SK-N-SH (cell line): ENCODE measurements around the gene PRR15. TPM values are rescaled to one million over a fixed set of nuclear protein-coding genes. Genes with fewer than 3 reads are reported as not detected.

Experiments
- CTCF ChIA-PET: fragments of 300-600, 350-600 bp; formaldehyde crosslinking; extraction: SDS; loops from one replicate; lab custom pipeline; 2021; lab: Yijun Ruan, JAX
- POLR2A ChIA-PET: fragments of 350-600 bp; sonication (Branson Sonifier 250); formaldehyde crosslinking; extraction: SDS; loops from one replicate; lab custom pipeline; 2020; ENCODE audit warnings: antibody characterized with exemption, inconsistent platforms; lab: Yijun Ruan, JAX
- DNase-seq: peaks from one replicate; pipeline ENCODE4 v3.0.0; 2012
- H2AFZ ChIP-seq: fragments of 200-600 bp; sonication (generic); 2 replicates; pipeline ENCODE4 v1.8.1; 2016; ENCODE audit warnings: antibody characterized with exemption, mild to moderate bottlenecking, low read depth
- H3F3A ChIP-seq: fragments of 200-600 bp; sonication (generic); replicated peaks from 2 replicates; pipeline ENCODE3; 2016; ENCODE audit warnings: antibody characterized with exemption, mild to moderate bottlenecking; ENCODE audit not compliant: insufficient read depth
- H3K27ac ChIP-seq, 2 experiments: fragments of 200-500 bp in 1 of 2; fragments of 200-600 bp in 1 of 2; sonication (Bioruptor generic) in 1 of 2; sonication (generic), shearing (Covaris generic) in 1 of 2; 2 replicates each; pipeline versions ENCODE4 v1.5.1 to v1.6.1; 2014 to 2016; ENCODE audit warnings: low read depth in 2 of 2, inconsistent platforms in 1 of 2, low read length in 1 of 2, mild to moderate bottlenecking in 1 of 2, mixed read lengths in 1 of 2
- H3K27me3 ChIP-seq: fragments of 200-600 bp; sonication (generic), shearing (Covaris generic); 2 replicates; pipeline ENCODE4 v1.6.1; 2016; ENCODE audit warnings: mixed run types; ENCODE audit not compliant: insufficient read depth
- H3K36me3 ChIP-seq, 2 experiments: fragments of 200-500 bp in 1 of 2; fragments of 200-600 bp in 1 of 2; sonication (Bioruptor generic) in 1 of 2; sonication (generic) in 1 of 2; replicated peaks in 1 of 2; 2 replicates each; pipeline versions ENCODE3 to v1.5.1; 2014 to 2016; ENCODE audit warnings: low read length in 1 of 2, mild to moderate bottlenecking in 1 of 2; ENCODE audit not compliant: insufficient read depth in 2 of 2, control insufficient read depth in 1 of 2
- H3K4me1 ChIP-seq, 2 experiments: fragments of 200-500 bp in 1 of 2; fragments of 200-600 bp in 1 of 2; sonication (Bioruptor generic) in 1 of 2; sonication (generic), shearing (Covaris generic) in 1 of 2; 2 replicates each; pipeline versions ENCODE4 v1.5.1 to v1.6.1; 2014 to 2016; ENCODE audit warnings: low read depth in 1 of 2, low read length in 1 of 2, mixed run types in 1 of 2; ENCODE audit not compliant: insufficient read depth in 2 of 2, control insufficient read depth in 1 of 2
- H3K4me2 ChIP-seq: fragments of 200-600 bp; sonication (generic), shearing (Covaris generic); 2 replicates; pipeline ENCODE4 v1.6.1; 2017; ENCODE audit warnings: mixed run types
- H3K4me3 ChIP-seq, 2 experiments: fragments of 200-500 bp in 1 of 2; fragments of 200-600 bp in 1 of 2; sonication (Bioruptor generic) in 1 of 2; sonication (generic), shearing (Covaris generic) in 1 of 2; 2 replicates each; pipeline versions ENCODE4 v1.5.1 to v1.8.1; 2014 to 2016; ENCODE audit warnings: low read depth in 2 of 2, inconsistent platforms in 1 of 2, low read length in 1 of 2, mild to moderate bottlenecking in 1 of 2, mixed read lengths in 1 of 2, moderate library complexity in 1 of 2
- H3K79me2 ChIP-seq: fragments of 200-600 bp; sonication (generic); 2 replicates; pipeline ENCODE4 v1.8.1; 2017; ENCODE audit warnings: mild to moderate bottlenecking; ENCODE audit not compliant: insufficient read depth
- H3K9ac ChIP-seq: fragments of 200-600 bp; sonication (generic); 2 replicates; pipeline ENCODE4 v1.6.1; 2017; ENCODE audit warnings: mixed run types
- H3K9me2 ChIP-seq: fragments of 200-600 bp; sonication (generic); 2 replicates; pipeline ENCODE4 v1.6.1; 2017; ENCODE audit warnings: mixed run types
- H3K9me3 ChIP-seq: fragments of 200-600 bp; sonication (generic); 2 replicates; pipeline ENCODE4 v1.6.1; 2017; ENCODE audit warnings: mixed run types, mild to moderate bottlenecking, moderate library complexity
- H4K20me1 ChIP-seq: fragments of 200-600 bp; sonication (generic); 2 replicates; pipeline ENCODE4 v1.6.1; 2017; ENCODE audit warnings: mild to moderate bottlenecking, mixed run types; ENCODE audit not compliant: insufficient read depth
- CHD2 ChIP-seq: fragments of 150-350 bp; IDR thresholded peaks from 2 replicates; pipeline ENCODE4 v1.6.1; 2018; ENCODE audit warnings: low read length; ENCODE audit not compliant: partially characterized antibody
- ELF1 ChIP-seq: IDR thresholded peaks from 2 replicates; pipeline ENCODE4 v1.4.0; 2012
- EP300 ChIP-seq, 2 experiments: IDR thresholded peaks; 2 replicates each; pipeline versions ENCODE4 v1.4.0 to v1.6.1; 2012; ENCODE audit warnings: borderline replicate concordance in 1 of 2, low read depth in 1 of 2, low read length in 1 of 2
- FOXM1 ChIP-seq: IDR thresholded peaks from 2 replicates; pipeline ENCODE4 v1.4.0; 2012; ENCODE audit warnings: low read depth, mild to moderate bottlenecking
- GATA2 ChIP-seq: sonication (generic); formaldehyde crosslinking; IDR thresholded peaks from 2 replicates; pipeline ENCODE4 v1.5.0; 2020; ENCODE audit warnings: mild to moderate bottlenecking, missing genetic modification reagents
- JUND ChIP-seq: IDR thresholded peaks from 2 replicates; pipeline ENCODE4 v1.4.0; 2012
- MAX ChIP-seq: IDR thresholded peaks from 2 replicates; pipeline ENCODE4 v1.4.0; 2012; ENCODE audit warnings: low read depth
- MEF2A ChIP-seq: IDR thresholded peaks from 2 replicates; pipeline ENCODE4 v1.4.0; 2012; ENCODE audit warnings: low read depth, borderline replicate concordance
- MXI1 ChIP-seq: IDR thresholded peaks from 2 replicates; pipeline ENCODE4 v1.6.1; 2012; ENCODE audit warnings: mild to moderate bottlenecking, low read depth, low read length, improper control_type of control experiment
- NFIC ChIP-seq: IDR thresholded peaks from 2 replicates; pipeline ENCODE4 v1.4.0; 2012; ENCODE audit warnings: borderline replicate concordance
- RAD21 ChIP-seq: IDR thresholded peaks from 2 replicates; pipeline ENCODE4 v1.6.1; 2012; ENCODE audit warnings: mild to moderate bottlenecking, low read length
- RFX5 ChIP-seq: IDR thresholded peaks from 2 replicates; pipeline ENCODE4 v1.6.1; 2012; ENCODE audit warnings: mild to moderate bottlenecking, improper control_type of control experiment, low read length
- SIN3A ChIP-seq: IDR thresholded peaks from 2 replicates; pipeline ENCODE4 v1.6.1; 2012; ENCODE audit warnings: low read depth, mild to moderate bottlenecking, low read length, moderate library complexity, borderline replicate concordance
- SMC3 ChIP-seq: IDR thresholded peaks from 2 replicates; pipeline ENCODE4 v1.6.1; 2012; ENCODE audit warnings: low read depth, low read length, improper control_type of control experiment
- TCF12 ChIP-seq: IDR thresholded peaks from 2 replicates; pipeline ENCODE4 v1.4.0; 2012
- TEAD4 ChIP-seq: IDR thresholded peaks from 2 replicates; pipeline ENCODE4 v1.4.0; 2012; ENCODE audit warnings: mild to moderate bottlenecking, borderline replicate concordance; ENCODE audit not compliant: insufficient read depth
- YY1 ChIP-seq: IDR thresholded peaks from 2 replicates; pipeline ENCODE4 v1.4.0; 2012; ENCODE audit warnings: low read depth, mild to moderate bottlenecking
- WGBS: methylation state at CpG from one replicate; pipeline ENCODE4 v1.1.6; 2017; ENCODE audit warnings: low lambda C conversion rate; 5-methylcytosine and 5-hydroxymethylcytosine counted together
- polyA plus RNA-seq, 3 experiments: library from polyadenylated mRNA; depleted of rRNA; stranded (reverse); fragments of >200 nt; gene quantifications; 2 replicates each; pipeline ENCODE4 v1.2.3, GENCODE V29; 2012
- TF ChIP-seq, protein P1 (sequence below): IDR thresholded peaks from 2 replicates; pipeline ENCODE4 v1.4.0; 2012; ENCODE audit warnings: low read depth, borderline replicate concordance
- TF ChIP-seq, protein P2 (sequence below): fragments of 150-350 bp; IDR thresholded peaks from 2 replicates; pipeline ENCODE4 v1.6.1; 2016; ENCODE audit warnings: mild to moderate bottlenecking, low read depth, low read length

The PRR15 gene
- polyA plus RNA-seq, 1 of the 3 experiments (the other 2 are of a cell fraction) = 0.49 TPM

DNA sequence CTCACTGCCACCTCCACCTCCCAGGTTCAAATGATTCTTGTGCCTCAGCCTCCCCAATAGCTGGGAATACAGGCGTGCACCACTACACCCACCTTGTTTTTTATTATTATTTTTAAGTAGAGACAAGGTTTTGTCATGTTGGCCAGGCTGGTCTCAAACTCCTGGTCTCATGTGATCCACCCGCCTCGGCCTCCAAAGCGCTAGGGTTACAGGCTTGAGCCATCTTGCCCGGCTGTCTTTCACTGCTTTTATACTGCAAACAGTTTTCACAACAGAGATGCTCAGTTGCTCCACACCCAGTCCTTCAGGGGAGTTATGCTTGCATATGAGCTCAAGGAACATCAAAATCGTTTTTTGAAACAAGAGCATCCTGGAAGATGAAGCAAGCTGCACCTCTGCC lies 1.3 kb upstream of the PRR15 start:
- Histone ChIP-seq H3K27ac (no peak overlapping the region), H3K9me2 (no peaks in the 10 kb centered on the region), H3K9me3 (no peaks in the 10 kb centered on the region), H3K4me3 (no peak overlapping the region), H3K27me3 (peaks cover 32% of the 10 kb centered on the region), H3F3A (no peaks in the 10 kb centered on the region), H3K9ac (no peak overlapping the region)
- no peak for TF ChIP-seq GATA2 (CRISPR knock-in tag)
- no peak for TF ChIP-seq MXI1
- TF ChIP-seq CHD2 = no peak
- no peak for TF ChIP-seq RAD21
- TF ChIP-seq TEAD4 = no peak
- TF ChIP-seq EP300 (IDR thresholded peaks at IDR 0.05; ENCODE audit: borderline replicate concordance in 1 of 2, low read depth in 1 of 2, low read length in 1 of 2) = no peak
- TF ChIP-seq JUND = no peak
- TF ChIP-seq MEF2A = no peak
- TF ChIP-seq, protein P1, sequence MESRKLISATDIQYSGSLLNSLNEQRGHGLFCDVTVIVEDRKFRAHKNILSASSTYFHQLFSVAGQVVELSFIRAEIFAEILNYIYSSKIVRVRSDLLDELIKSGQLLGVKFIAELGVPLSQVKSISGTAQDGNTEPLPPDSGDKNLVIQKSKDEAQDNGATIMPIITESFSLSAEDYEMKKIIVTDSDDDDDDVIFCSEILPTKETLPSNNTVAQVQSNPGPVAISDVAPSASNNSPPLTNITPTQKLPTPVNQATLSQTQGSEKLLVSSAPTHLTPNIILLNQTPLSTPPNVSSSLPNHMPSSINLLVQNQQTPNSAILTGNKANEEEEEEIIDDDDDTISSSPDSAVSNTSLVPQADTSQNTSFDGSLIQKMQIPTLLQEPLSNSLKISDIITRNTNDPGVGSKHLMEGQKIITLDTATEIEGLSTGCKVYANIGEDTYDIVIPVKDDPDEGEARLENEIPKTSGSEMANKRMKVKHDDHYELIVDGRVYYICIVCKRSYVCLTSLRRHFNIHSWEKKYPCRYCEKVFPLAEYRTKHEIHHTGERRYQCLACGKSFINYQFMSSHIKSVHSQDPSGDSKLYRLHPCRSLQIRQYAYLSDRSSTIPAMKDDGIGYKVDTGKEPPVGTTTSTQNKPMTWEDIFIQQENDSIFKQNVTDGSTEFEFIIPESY = no peak
- TF ChIP-seq FOXM1 = no peak
- no peak for TF ChIP-seq YY1
- TF ChIP-seq TCF12 = no peak
- no peak for TF ChIP-seq SIN3A
- no peak for TF ChIP-seq RFX5
- no peak for TF ChIP-seq NFIC
- TF ChIP-seq, all 33 proteins: peak for 0
- H3K79me2 ChIP-seq = no peaks in the 10 kb centered on the region
- peaks cover 0 to 38% of the 10 kb centered on the region in 2 experiments; a peak in 1 of 4 replicates for H3K4me1 ChIP-seq
- WGBS = 84% methylated on average over 6 of the region's 6 CpGs
- ChIA-PET CTCF (interaction anchor here (1.3 kb wide), 1 partner anchor 10 kb away, joined by 3 read pairs; no protein-coding TSS in a partner anchor), POLR2A (no interaction called here)
- H3K4me2 ChIP-seq = no peak overlapping the region
- no peaks in the 10 kb centered on the region for H4K20me1 ChIP-seq
- no peak overlapping the region for H2AFZ ChIP-seq
- no peaks in the 10 kb centered on the region for H3K36me3 ChIP-seq
- no peak for DNase-seq

GRCh38 chr7:29564496-29565223 lies 1.0 kb downstream of the PRR15 start:
- ChIA-PET POLR2A (no interaction called here), CTCF (interaction anchor here (1.0 to 1.4 kb wide), 3 partner anchors 9 to 24 kb away, joined by 3 read pairs; no protein-coding TSS in a partner anchor)
- Histone ChIP-seq H3K27ac (peak overlapping the region in 1 of 2 experiments; percentile 74; a peak in 2 of 4 replicates), H3K4me2 (peak overlapping the region; percentile 92), H3K9ac (no peak overlapping the region), H3K4me1 (peaks cover 0 to 38% of the 10 kb centered on the region in 2 experiments; a peak in 1 of 4 replicates), H4K20me1 (no peaks in the 10 kb centered on the region), H3K9me2 (no peaks in the 10 kb centered on the region), H3K9me3 (no peaks in the 10 kb centered on the region), H3K27me3 (peaks cover 32% of the 10 kb centered on the region), H3K4me3 (peak overlapping the region; percentile 62 to 70), H3K36me3 (no peaks in the 10 kb centered on the region), H3K79me2 (no peaks in the 10 kb centered on the region), H3F3A (no peaks in the 10 kb centered on the region), H2AFZ (peak overlapping the region; percentile 84)
- WGBS = 2% methylated on average over 37 of the region's 48 CpGs
- DNase-seq = peak; percentile 79
- TF ChIP-seq MAX (0 out of 2 replicates have a peak, but pooled peaks have one; percentile 60), FOXM1 (no peak), SMC3 (peak; percentile 11; the same call in 1 of the 2 replicates), TCF12 (no peak), ELF1 (peak; percentile 36; the same call in 1 of the 2 replicates), YY1 (no peak)
- TF ChIP-seq, protein P2, sequence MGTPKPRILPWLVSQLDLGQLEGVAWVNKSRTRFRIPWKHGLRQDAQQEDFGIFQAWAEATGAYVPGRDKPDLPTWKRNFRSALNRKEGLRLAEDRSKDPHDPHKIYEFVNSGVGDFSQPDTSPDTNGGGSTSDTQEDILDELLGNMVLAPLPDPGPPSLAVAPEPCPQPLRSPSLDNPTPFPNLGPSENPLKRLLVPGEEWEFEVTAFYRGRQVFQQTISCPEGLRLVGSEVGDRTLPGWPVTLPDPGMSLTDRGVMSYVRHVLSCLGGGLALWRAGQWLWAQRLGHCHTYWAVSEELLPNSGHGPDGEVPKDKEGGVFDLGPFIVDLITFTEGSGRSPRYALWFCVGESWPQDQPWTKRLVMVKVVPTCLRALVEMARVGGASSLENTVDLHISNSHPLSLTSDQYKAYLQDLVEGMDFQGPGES = no peak
- TF ChIP-seq, protein P1 = no peak
